Transverse colon (tissue), 4 donors: ENCODE data around the gene ETDA.
"Not testable (repeated sequence)": the region's sequence is repeated elsewhere in the genome, so short reads cannot be mapped to it uniquely, and the experiment has no call there.

Source experiments
- CTCF ChIP-seq, 5 experiments: fragments of 200-600 bp in 3 of 5; fragments of 450-650 bp in 2 of 5; sonication (generic) in 3 of 5; IDR thresholded peaks; 1 replicate in 2 of 5; 2 replicates in 3 of 5; pipeline ENCODE4 v1.5.1; 2016 to 2017; ENCODE audit warnings: antibody characterized with exemption in 5 of 5, inconsistent platforms in 3 of 5, mild to moderate bottlenecking in 2 of 5, moderate library complexity in 1 of 5
- POLR2A ChIP-seq: fragments of 450-650 bp; IDR thresholded peaks from one replicate; pipeline ENCODE4 v1.6.1; 2016; ENCODE audit warnings: antibody characterized with exemption, mild to moderate bottlenecking, moderate library complexity
- POLR2AphosphoS5 ChIP-seq, 3 donors: sonication (generic); formaldehyde crosslinking; IDR thresholded peaks; one replicate each; pipeline ENCODE4 v1.6.1; 2016; ENCODE audit warnings: antibody characterized with exemption in 3 of 3

DNA sequence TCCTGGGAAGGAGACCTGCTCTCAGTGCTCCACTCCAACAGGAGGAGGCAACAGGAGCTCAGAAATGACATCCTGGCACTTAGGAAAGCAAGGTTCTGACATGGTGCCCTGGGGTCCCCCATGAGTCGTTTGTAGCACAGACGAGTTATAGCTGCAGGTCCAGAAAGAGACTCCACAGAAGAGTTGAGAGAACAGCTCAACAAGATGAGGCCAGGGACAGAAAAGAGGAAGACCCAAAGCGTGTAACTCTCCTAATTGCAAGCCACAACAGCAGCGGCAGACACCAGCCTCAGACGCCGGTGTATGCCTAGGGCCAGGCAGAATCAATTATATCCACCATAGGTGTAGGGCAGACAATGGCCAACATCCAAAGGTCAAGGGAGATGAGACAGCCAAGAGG is 5.9 kb upstream of the ETDA start:
- TF ChIP-seq CTCF (IDR thresholded peaks at IDR 0.05); POLR2A; POLR2AphosphoS5 (IDR thresholded peaks at IDR 0.05): not testable (repeated sequence)
